Spleen (tissue), 11 donors: ENCODE measurements around the gene SPTBN1. TPM values are rescaled to one million over a fixed set of nuclear protein-coding genes. Genes with fewer than 3 reads are reported as not detected.

Source experiments
- DNase-seq: peaks from one replicate; pipeline ENCODE4 v3.0.0-alpha.2; 2020
- H3K27ac ChIP-seq, 8 donors: fragments of 200-600 bp; sonication (generic) in 7 of 8; 1 replicate in 4 of 8; 2 replicates in 4 of 8; pipeline versions ENCODE4 v1.5.0 to v1.8.0; 2016 to 2021; ENCODE audit warnings: inconsistent platforms in 4 of 8, mild to moderate bottlenecking in 4 of 8, moderate library complexity in 1 of 8
- H3K27me3 ChIP-seq, 7 donors: fragments of 200-600 bp; sonication (generic) in 6 of 7; replicated peaks in 1 of 7; 1 replicate in 4 of 7; 2 replicates in 3 of 7; pipeline versions ENCODE4 v1.5.0 to v1.8.0; 2016 to 2021; ENCODE audit warnings: inconsistent platforms in 3 of 7, mild to moderate bottlenecking in 1 of 7
- H3K36me3 ChIP-seq, 6 donors: fragments of 200-600 bp; sonication (generic) in 5 of 6; 1 replicate in 4 of 6; 2 replicates in 2 of 6; pipeline versions ENCODE4 v1.5.0 to v1.8.0; 2016 to 2021; ENCODE audit warnings: inconsistent platforms in 2 of 6
- H3K4me1 ChIP-seq, 6 donors: fragments of 200-600 bp; sonication (generic) in 5 of 6; 1 replicate in 3 of 6; 2 replicates in 3 of 6; pipeline versions ENCODE4 v1.5.0 to v1.8.0; 2016 to 2021; ENCODE audit warnings: inconsistent platforms in 3 of 6
- H3K4me3 ChIP-seq, 8 donors: fragments of 200-600 bp; sonication (generic) in 7 of 8; 1 replicate in 4 of 8; 2 replicates in 4 of 8; pipeline versions ENCODE4 v1.5.0 to v1.8.0; 2016 to 2021; ENCODE audit warnings: inconsistent platforms in 4 of 8, mild to moderate bottlenecking in 4 of 8, moderate library complexity in 2 of 8
- H3K9me3 ChIP-seq, 8 donors: fragments of 200-600 bp; sonication (generic) in 7 of 8; 1 replicate in 4 of 8; 2 replicates in 4 of 8; pipeline versions ENCODE4 v1.5.0 to v1.8.0; 2016 to 2021; ENCODE audit warnings: inconsistent platforms in 4 of 8
- CTCF ChIP-seq, 11 experiments: fragments of 200-600 bp in 7 of 11; fragments of 450-650 bp in 4 of 11; sonication (generic) in 4 of 11; IDR thresholded peaks in 8 of 11; conservative IDR thresholded peaks in 3 of 11; 1 replicate in 7 of 11; 2 replicates in 4 of 11; pipeline versions ENCODE4 v1.4.0 to v1.8.0; 2016 to 2021; ENCODE audit warnings: antibody characterized with exemption in 11 of 11, inconsistent platforms in 4 of 11, mild to moderate bottlenecking in 1 of 11
- POLR2A ChIP-seq, 3 donors: fragments of 450-650 bp; IDR thresholded peaks; one replicate each; pipeline ENCODE4 v1.5.1; 2017; ENCODE audit warnings: antibody characterized with exemption in 3 of 3, mild to moderate bottlenecking in 1 of 3
- POLR2AphosphoS5 ChIP-seq, 3 donors: sonication (generic); formaldehyde crosslinking; IDR thresholded peaks; one replicate each; pipeline ENCODE4 v1.5.1; 2017; ENCODE audit warnings: antibody characterized with exemption in 3 of 3
- WGBS, 5 donors: extraction: QIAGEN DNeasy Blood & Tissue Kit in 3 of 5; methylation state at CpG; one replicate each; pipeline versions ENCODE4 v1.1.5 to v1.1.7; 2013 to 2018; 5-methylcytosine and 5-hydroxymethylcytosine counted together
- intact Hi-C: fragments of 100-400 bp; cut with DNase I; formaldehyde crosslinking; loops from one replicate; pipeline ENCODE4 v1.15.0; 2023; ENCODE audit warnings: low total_unique reads
- polyA plus RNA-seq, 3 donors: library from polyadenylated mRNA; stranded (reverse); fragments of 200-250 nt; gene quantifications; one replicate each; pipeline ENCODE4 v1.2.1, GENCODE V29; 2013
- total RNA-seq, 7 donors: library from RNA; depleted of rRNA in 3 of 7; stranded (reverse); fragments of >200 nt in 3 of 7; fragmentation: NEBNext Ultra II Directional in 4 of 7; extraction: Animal tissue kit (Norgen Biotek cat#: 25700) in 4 of 7; gene quantifications; one replicate each; pipeline versions ENCODE4 v1.1.0 to v1.2.1, GENCODE V29; 2016 to 2021
- donor health status: healthy with polysubstance abuse.
- donor health status: DM: no; HTN: no; CAD: no; lungs with moderate emphysema.
- donor health status: DM: no; HTN: no; CAD: no.
- donor health status: Bipolar disorder and iron deficiency.
- donor health status: healthy.
- donor health status: DM: no; HTN: no; CAD: no.
- donor health status: DM: yes; HTN: yes; CAD: no.

Gene SPTBN1
- total and polyA plus RNA-seq, 10 donors, result 32.7 to 352 (median 269) TPM

- WGBS, 5 donors, result 46 to 79% (median 61%) methylated on average over 2 of the region's 2 CpGs
- no peak for DNase-seq
- TF ChIP-seq POLR2AphosphoS5 (IDR thresholded peaks at IDR 0.05) (no peak), POLR2A (IDR thresholded peaks at IDR 0.05) (no peak), CTCF (IDR thresholded peaks at IDR 0.05 in 8 of 11, conservative IDR thresholded peaks at IDR 0.05 in 3 of 11) (no peak)
- Histone ChIP-seq H3K4me3 (no peak overlapping the region), H3K27me3 (no peaks in the 10 kb centered on the region), H3K36me3 (no peaks in the 10 kb centered on the region), H3K27ac (no peak overlapping the region), H3K9me3 (no peaks in the 10 kb centered on the region), H3K4me1 (peaks cover 0 to 17% (median 9%) of the 10 kb centered on the region in 6 donors)
- intact Hi-C loops, result no loop called here
Measured at GRCh38 chr2:54518430-54518829, 62.3 kb downstream of the SPTBN1 start.

GRCh38 chr2:54519841-54520459 is 63.8 kb downstream of the SPTBN1 start:
- DNase-seq, result no peak
- Histone ChIP-seq H3K27ac (no peak overlapping the region), H3K9me3 (no peaks in the 10 kb centered on the region), H3K27me3 (no peaks in the 10 kb centered on the region), H3K4me1 (peaks cover 0 to 32% (median 19%) of the 10 kb centered on the region in 6 donors), H3K36me3 (no peaks in the 10 kb centered on the region), H3K4me3 (no peak overlapping the region)
- intact Hi-C loops, result loop anchor here (10.0 kb wide), 1 partner anchor 135 kb away; no protein-coding TSS in a partner anchor
- 86 to 92% (median 89%) methylated on average over 12 of the region's 12 CpGs for WGBS, 5 donors
- TF ChIP-seq POLR2AphosphoS5 (IDR thresholded peaks at IDR 0.05) (no peak), POLR2A (IDR thresholded peaks at IDR 0.05) (no peak), CTCF (IDR thresholded peaks at IDR 0.05 in 8 of 11, conservative IDR thresholded peaks at IDR 0.05 in 3 of 11) (no peak)

DNA sequence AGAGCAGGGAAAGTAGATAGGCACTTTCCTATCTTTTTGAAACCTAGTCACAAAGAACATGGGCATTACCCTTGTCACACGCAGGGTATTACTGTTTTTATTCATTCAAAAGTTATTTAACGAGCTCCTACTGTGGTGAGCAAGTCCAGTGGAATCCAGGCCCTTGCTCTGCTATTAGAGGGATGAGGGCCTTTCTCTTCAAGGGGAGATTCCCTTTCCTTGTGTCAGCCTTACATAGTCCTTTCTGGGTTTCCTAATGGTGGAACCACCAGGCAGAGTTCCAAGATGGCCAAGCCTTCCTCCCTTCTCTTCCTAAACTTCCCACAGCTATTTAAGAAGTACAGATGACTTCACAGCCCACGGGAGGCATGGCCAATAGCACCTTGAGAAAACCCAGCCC is 64.6 kb downstream of the SPTBN1 start:
- peaks cover 0 to 39% (median 24%) of the 10 kb centered on the region in 6 donors for H3K4me1 ChIP-seq
- TF ChIP-seq POLR2AphosphoS5 (IDR thresholded peaks at IDR 0.05) (no peak), CTCF (IDR thresholded peaks at IDR 0.05 in 8 of 11, conservative IDR thresholded peaks at IDR 0.05 in 3 of 11) (no peak), POLR2A (IDR thresholded peaks at IDR 0.05) (no peak)
- no peaks in the 10 kb centered on the region for H3K27me3 ChIP-seq
- no peak overlapping the region for H3K4me3 ChIP-seq
- H3K36me3 ChIP-seq, result no peaks in the 10 kb centered on the region
- DNase-seq, result no peak
- WGBS, 5 donors, result 51 to 82% (median 71%) methylated on average over 3 of the region's 3 CpGs
- intact Hi-C loops, result loop anchor here (10.0 kb wide), 1 partner anchor 134 kb away; no protein-coding TSS in a partner anchor
- no peak overlapping the region for H3K27ac ChIP-seq
- no peaks in the 10 kb centered on the region for H3K9me3 ChIP-seq

DNA sequence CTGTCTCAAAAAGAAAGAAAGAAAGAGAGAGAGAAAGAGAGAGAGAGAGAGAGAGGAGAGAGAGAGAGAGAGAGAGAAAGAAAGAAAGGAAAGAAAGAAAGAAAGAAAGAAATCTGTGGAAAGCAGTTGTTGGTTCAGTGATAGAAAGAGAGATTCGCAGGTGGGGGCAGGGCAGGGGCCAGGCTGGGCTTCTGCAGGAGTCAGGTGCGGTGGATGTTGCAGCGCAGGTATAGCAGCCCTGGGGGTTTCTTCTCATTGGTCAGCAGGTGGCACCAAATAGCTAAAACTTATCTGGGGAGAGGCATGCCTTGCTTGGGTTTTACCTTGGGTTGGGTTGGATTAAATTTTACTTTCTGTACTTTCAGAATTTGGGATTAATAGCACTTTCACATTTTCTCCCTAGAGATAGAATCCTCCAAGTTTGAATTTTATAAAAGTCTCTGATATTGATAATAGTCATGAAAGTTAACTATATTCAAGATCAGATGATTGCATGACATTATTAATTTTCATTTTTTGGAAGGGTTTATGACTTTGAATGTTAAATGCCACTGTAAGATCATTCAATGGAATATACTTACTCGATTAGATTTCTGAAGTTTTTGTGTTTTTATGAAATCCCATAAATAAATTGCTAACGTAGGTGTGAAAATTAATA is 66.6 kb downstream of the SPTBN1 start:
- H3K9me3 ChIP-seq, result no peaks in the 10 kb centered on the region
- H3K4me1 ChIP-seq, result peaks cover 0 to 39% (median 26%) of the 10 kb centered on the region in 6 donors
- peak overlapping the region in 2 of 8 donors; percentile 3 to 9 for H3K27ac ChIP-seq
- peak; percentile 80 for DNase-seq
- H3K4me3 ChIP-seq, result no peak overlapping the region
- 27 to 31% (median 28%) methylated on average over 5 of the region's 5 CpGs for WGBS, 5 donors
- peaks cover 0 to 18% (median 0%) of the 10 kb centered on the region in 6 donors for H3K36me3 ChIP-seq
- intact Hi-C loops, result loop anchor here (10.0 kb wide), 1 partner anchor 132 kb away; no protein-coding TSS in a partner anchor
- TF ChIP-seq CTCF (IDR thresholded peaks at IDR 0.05 in 8 of 11, conservative IDR thresholded peaks at IDR 0.05 in 3 of 11) (peak; percentile 58 to 88 (median 81)), POLR2AphosphoS5 (IDR thresholded peaks at IDR 0.05) (peak in 1 of 3 donors; percentile 24), POLR2A (IDR thresholded peaks at IDR 0.05) (no peak)
- no peaks in the 10 kb centered on the region for H3K27me3 ChIP-seq
